PC-3 (cell line): ENCODE data around the gene PSMB1.

Experiments
- CTCF ChIP-seq: fragments of 300-600 bp; sonication (generic); conservative IDR thresholded peaks from 2 replicates; pipeline ENCODE4 v1.5.1; 2017; ENCODE audit warnings: antibody characterized with exemption, low read depth, mild to moderate bottlenecking, low read length
- EZH2 ChIP-seq: fragments of 300-600 bp; sonication (generic); IDR thresholded peaks from one replicate; pipeline ENCODE4 v1.6.1; 2017; ENCODE audit warnings: antibody characterized with exemption, mild to moderate bottlenecking, low read length; ENCODE audit not compliant: unreplicated experiment
- EZH2phosphoT487 ChIP-seq: fragments of 300-600 bp; sonication (generic); IDR thresholded peaks from 2 replicates; pipeline ENCODE4 v1.6.1; 2018; ENCODE audit warnings: mild to moderate bottlenecking, antibody characterized with exemption, low read length, borderline replicate concordance

DNA sequence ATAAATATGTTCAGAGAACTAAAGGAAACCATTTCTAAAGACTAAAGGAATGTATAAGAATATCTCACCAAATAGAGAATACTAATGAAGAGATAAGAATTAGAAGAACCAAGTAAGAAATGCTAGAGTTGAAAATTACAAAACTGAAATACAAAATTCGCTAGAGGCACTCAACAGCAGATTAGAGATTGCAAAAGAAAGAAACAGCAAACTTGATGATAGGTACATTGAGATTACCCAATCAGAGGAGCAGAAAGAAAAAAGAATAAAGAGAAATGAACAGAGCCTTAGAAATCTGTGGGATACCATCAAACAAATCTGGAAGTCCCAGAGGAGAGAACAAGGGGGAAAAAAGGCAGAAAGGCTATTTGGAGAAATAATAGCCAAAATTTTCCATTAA is 37.6 kb upstream of the PSMB1 start:
- TF ChIP-seq CTCF = no peak
- no peak for TF ChIP-seq EZH2phosphoT487
- no peak for TF ChIP-seq EZH2
